Keratinocyte (primary cell): ENCODE results near the gene SHPK.

Experiments
- EZH2 ChIP-seq: IDR thresholded peaks from one replicate; pipeline ENCODE4 v1.6.1; 2012; ENCODE audit warnings: inconsistent platforms, mild to moderate bottlenecking, low read length, moderate library complexity
- TF ChIP-seq, protein P1 (sequence below), 3 experiments: IDR thresholded peaks in 1 of 3; conservative IDR thresholded peaks in 1 of 3; optimal IDR thresholded peaks in 1 of 3; 2 replicates in 2 of 3; 3 replicates in 1 of 3; pipeline versions ENCODE3 to v1.5.1; 2011; ENCODE audit warnings: low read length in 3 of 3, mild to moderate bottlenecking in 3 of 3, moderate library complexity in 2 of 3, control low read depth in 1 of 3, inconsistent platforms in 1 of 3; ENCODE audit not compliant: insufficient read depth in 2 of 3; ENCODE audit errors: extremely low read depth in 1 of 3

DNA sequence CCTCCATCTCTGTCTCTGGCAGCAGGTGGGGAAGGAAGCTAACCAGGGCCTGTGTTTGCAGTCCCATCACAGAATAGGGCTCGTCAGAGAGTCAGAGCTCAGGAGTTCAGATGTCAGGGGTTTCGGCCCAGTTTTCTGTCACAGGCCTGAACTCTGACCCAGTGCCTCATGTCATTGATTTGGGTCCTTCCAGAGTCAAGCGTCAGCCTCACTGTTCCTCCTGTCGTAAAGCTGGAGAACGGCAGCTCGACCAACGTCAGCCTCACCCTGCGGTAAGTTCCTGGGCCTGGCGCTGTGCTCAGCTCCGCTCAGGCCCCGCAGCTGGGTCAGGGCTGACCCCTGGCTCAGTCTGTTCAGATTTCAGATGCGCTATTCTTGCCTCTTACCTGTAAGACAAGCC is 11.2 kb upstream of the SHPK start:
- TF ChIP-seq, protein P1, sequence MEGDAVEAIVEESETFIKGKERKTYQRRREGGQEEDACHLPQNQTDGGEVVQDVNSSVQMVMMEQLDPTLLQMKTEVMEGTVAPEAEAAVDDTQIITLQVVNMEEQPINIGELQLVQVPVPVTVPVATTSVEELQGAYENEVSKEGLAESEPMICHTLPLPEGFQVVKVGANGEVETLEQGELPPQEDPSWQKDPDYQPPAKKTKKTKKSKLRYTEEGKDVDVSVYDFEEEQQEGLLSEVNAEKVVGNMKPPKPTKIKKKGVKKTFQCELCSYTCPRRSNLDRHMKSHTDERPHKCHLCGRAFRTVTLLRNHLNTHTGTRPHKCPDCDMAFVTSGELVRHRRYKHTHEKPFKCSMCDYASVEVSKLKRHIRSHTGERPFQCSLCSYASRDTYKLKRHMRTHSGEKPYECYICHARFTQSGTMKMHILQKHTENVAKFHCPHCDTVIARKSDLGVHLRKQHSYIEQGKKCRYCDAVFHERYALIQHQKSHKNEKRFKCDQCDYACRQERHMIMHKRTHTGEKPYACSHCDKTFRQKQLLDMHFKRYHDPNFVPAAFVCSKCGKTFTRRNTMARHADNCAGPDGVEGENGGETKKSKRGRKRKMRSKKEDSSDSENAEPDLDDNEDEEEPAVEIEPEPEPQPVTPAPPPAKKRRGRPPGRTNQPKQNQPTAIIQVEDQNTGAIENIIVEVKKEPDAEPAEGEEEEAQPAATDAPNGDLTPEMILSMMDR (optimal IDR thresholded peaks at IDR 0.05 in 1 of 3, IDR thresholded peaks at IDR 0.05 in 1 of 3, conservative IDR thresholded peaks at IDR 0.05 in 1 of 3; ENCODE audit: extremely low read depth in 1 of 3, insufficient read depth in 2 of 3, low read length in 3 of 3): no peak
- TF ChIP-seq EZH2: no peak
